ENCODE data around the gene MMP2. TPM values are rescaled to one million over a fixed set of nuclear protein-coding genes. Genes with fewer than 3 reads are reported as not detected.

Gene MMP2
- total and polyA plus RNA-seq, 12 donors, result 16.6 to 248 (median 89.9) TPM

DNA sequence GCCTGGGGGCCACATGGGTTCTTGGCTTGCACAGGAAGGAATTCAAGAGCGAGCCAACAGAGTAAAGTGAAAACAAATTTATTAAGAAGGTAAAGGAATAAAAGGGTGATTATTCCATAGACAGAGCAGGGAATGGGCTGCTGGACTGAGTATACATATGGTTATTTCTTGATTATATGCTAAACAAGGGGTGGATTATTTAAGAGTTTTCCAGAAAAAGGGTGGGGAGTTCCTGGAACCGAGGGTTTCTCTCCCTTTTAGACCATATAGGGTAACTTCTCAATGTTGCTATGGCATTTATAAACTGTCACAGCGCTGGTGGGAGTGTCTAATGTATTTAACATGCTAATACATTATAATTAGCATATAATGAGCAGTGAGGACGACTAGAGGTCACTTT lies 2.0 kb downstream of the MMP2 start:
- TF ChIP-seq CTCF (IDR thresholded peaks at IDR 0.05), result no peak
- no peak for TF ChIP-seq POLR2A (IDR thresholded peaks at IDR 0.05)
- Histone ChIP-seq H3K27ac (peak overlapping the region in 2 of 5 donors; percentile 41 to 94), H3K4me1 (replicated peaks in 1 of 2) (peaks cover 10 to 27% of the 10 kb centered on the region in 2 donors), H3K36me3 (replicated peaks in 1 of 2) (peaks cover 0 to 11% of the 10 kb centered on the region in 2 donors), H3K27me3 (no peaks in the 10 kb centered on the region), H3K4me3 (peak overlapping the region in 1 of 4 donors; percentile 80), H3K9me3 (replicated peaks in 1 of 3) (no peaks in the 10 kb centered on the region)
- WGBS, 4 donors, result 73 to 84% (median 76%) methylated on average over 4 of the region's 4 CpGs
- DNase-seq, result no peak
- intact Hi-C loops (cut with DNase I), result no loop called here

- no peaks in the 10 kb centered on the region for H3K27me3 ChIP-seq
- intact Hi-C loops (cut with DNase I), result no loop called here
- WGBS, 4 donors, result 39 to 67% (median 55%) methylated on average over 2 of the region's 2 CpGs
- TF ChIP-seq POLR2A (IDR thresholded peaks at IDR 0.05) (no peak), CTCF (IDR thresholded peaks at IDR 0.05) (no peak)
- DNase-seq, result peak in 3 of 7 donors; percentile 37 to 53 (median 39)
- no peaks in the 10 kb centered on the region for H3K9me3 ChIP-seq (replicated peaks in 1 of 3)
- H3K27ac ChIP-seq, result peak overlapping the region in 1 of 5 donors; percentile 17
- H3K4me1 ChIP-seq (replicated peaks in 1 of 2), result peaks cover 10 to 27% of the 10 kb centered on the region in 2 donors
- no peak overlapping the region for H3K4me3 ChIP-seq
- peaks cover 0 to 11% of the 10 kb centered on the region in 2 donors for H3K36me3 ChIP-seq (replicated peaks in 1 of 2)
Measured at GRCh38 chr16:55482056-55482455, 3.1 kb downstream of the MMP2 start.

- peak overlapping the region in 2 of 5 donors; percentile 44 to 53 for H3K27ac ChIP-seq
- H3K27me3 ChIP-seq, result no peaks in the 10 kb centered on the region
- no peaks in the 10 kb centered on the region for H3K9me3 ChIP-seq (replicated peaks in 1 of 3)
- WGBS, 4 donors, result 77 to 85% (median 80%) methylated on average over 11 to 13 of the region's 13 CpGs
- peaks cover 0 to 3% of the 10 kb centered on the region in 2 donors for H3K4me1 ChIP-seq (replicated peaks in 1 of 2)
- TF ChIP-seq CTCF (IDR thresholded peaks at IDR 0.05), result no peak
- TF ChIP-seq POLR2A (IDR thresholded peaks at IDR 0.05), result no peak
- H3K4me3 ChIP-seq, result no peak overlapping the region
- DNase-seq, result no peak
- intact Hi-C loops (cut with DNase I), result no loop called here
- peaks cover 0 to 21% of the 10 kb centered on the region in 2 donors for H3K36me3 ChIP-seq (replicated peaks in 1 of 2)
Measured at GRCh38 chr16:55487048-55487803, 8.2 kb downstream of the MMP2 start.

DNA sequence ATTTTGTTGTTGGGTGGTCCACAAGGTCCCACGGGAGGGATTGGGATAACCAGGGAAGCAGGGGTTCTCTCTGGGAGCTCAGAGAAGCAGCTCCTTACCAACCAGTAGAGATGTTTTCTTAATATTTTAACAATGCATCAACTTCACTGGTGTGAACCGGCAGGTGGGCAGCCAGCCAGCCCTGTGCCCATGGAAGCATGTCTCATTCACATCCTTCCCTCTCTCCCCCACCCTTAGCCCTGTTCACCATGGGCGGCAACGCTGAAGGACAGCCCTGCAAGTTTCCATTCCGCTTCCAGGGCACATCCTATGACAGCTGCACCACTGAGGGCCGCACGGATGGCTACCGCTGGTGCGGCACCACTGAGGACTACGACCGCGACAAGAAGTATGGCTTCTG lies 9.3 kb downstream of the MMP2 start:
- intact Hi-C loops (cut with DNase I), result no loop called here
- 86 to 91% (median 89%) methylated on average over 12 of the region's 12 CpGs for WGBS, 4 donors
- Histone ChIP-seq H3K36me3 (replicated peaks in 1 of 2) (peaks cover 0 to 18% of the 10 kb centered on the region in 2 donors), H3K4me1 (replicated peaks in 1 of 2) (no peaks in the 10 kb centered on the region), H3K4me3 (no peak overlapping the region), H3K27me3 (no peaks in the 10 kb centered on the region), H3K27ac (peak overlapping the region in 1 of 5 donors; percentile 53), H3K9me3 (replicated peaks in 1 of 3) (no peaks in the 10 kb centered on the region)
- no peak for DNase-seq
- TF ChIP-seq POLR2A (IDR thresholded peaks at IDR 0.05) (no peak), CTCF (IDR thresholded peaks at IDR 0.05) (no peak)
